Superior temporal gyrus (tissue), 1 donor: Measurements from ENCODE around the gene AKR1C2.
"Not testable (repeated sequence)": the region's sequence is repeated elsewhere in the genome, so short reads cannot be mapped to it uniquely, and the experiment has no call there.

ENCODE experiments used
- DNase-seq: peaks from one replicate; pipeline ENCODE4 v3.0.0-alpha.2; 2016; ENCODE audit errors: extremely low spot score

The AKR1C2 gene

DNA sequence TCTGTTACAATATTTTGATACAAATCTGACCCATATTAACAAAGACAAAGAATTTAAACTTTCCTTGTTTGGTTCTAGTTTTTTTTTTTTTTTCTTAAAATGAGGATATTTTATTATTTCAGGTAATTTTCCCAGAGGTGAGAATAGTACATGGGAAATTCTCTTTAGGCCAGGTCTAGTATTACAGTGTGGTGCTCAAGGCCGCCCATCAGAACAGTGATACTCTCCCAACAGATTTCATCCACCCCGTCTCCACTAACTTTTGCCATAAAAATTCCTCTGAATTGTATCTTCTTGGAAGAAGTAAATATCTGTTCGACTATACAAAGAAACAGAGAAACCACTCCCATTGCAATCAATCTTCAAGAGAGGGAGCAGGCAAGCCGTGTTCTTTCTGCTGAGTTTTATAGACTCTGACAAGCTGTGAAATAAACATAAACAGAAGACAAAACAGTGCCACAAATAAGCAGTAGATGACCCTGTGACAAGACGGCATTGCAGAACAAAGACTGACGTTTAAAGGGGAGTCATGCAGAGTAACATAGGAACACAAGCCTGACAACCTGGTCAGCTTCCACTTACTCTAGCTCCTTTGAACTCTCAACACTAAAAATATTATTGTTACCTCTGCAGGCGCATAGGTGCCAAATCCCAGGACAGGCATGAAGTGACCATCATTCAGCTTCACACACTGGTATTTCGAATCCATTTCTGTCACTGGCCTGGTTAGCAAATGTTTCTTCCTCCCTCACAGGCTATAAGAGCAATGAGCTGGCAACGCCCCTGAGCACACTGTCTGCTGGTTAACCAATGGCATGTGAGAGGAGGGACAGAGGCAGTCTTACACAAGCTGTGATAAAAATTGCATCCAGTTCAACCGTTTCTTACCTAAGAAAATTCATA lies at the start of gene AKR1C2:
AKR1C2 (minus strand) TSS at position 731 of the 903 bp plus-strand sequence; CDS start at position 709, 22 bp downstream.
- not testable (repeated sequence) for DNase-seq

DNA sequence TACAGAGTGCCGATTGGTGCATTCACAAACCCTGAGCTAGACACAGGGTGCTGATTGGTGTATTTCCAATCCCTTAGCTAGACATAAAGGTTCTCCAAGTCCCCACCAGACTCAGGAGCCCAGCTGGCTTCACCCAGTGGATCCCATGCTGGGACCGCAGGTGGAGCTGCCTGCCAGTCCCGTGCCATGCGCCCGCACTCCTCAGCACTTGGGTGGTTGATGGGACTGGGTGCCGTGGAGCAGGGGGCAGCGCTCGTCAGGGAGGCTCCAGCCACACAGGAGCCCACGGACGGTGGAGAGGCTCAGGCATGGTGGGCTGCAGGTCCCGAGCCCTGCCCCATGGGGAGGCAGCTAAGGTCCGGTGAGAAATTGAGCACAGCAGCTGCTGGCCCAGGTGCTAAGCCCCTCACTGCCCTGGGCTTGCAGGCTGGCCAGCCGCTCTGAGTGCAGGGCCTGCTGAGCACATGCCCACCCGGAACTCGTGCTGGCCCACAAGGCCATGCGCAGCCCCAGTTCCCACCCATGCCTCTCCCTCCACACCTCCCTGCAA lies 49.4 kb upstream of the AKR1C2 start:
- DNase-seq = not testable (repeated sequence)

DNA sequence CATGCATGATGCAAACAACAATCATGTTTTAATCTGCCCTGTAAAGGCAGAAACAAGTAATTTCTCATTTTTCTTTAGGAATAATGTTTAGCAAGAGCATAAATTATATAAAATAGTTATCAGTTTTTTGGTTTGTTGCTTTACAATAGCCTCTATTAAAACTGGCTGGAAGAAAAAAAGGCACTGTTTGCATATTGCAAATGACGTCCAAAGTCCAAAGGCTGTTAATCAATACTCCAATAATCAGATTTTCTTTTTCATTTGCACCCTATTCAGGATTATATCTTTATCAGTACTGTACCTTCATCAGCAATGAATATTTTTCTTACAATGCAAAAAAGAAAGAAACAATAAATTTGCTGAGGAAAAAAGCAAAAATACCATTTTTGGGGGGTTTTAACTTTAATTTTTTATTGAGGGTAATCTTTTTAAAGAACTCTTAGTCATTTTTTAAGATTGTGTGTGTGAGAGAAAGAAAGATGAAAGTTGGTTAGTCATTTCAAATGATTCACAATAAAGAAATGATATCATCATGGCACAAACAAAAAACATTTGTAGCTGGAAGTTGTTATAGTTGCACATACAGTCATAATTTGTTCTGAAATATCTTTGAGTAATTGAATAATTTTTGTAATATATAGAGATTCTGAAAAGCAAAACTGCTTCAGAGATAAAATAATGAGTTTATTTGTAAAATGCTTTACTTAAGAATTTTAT lies 44.4 kb upstream of the AKR1C2 start:
- DNase-seq = no peak

GRCh38 chr10:5047055-5047454 lies 43.4 kb upstream of the AKR1C2 start:
- not testable (repeated sequence) for DNase-seq

DNA sequence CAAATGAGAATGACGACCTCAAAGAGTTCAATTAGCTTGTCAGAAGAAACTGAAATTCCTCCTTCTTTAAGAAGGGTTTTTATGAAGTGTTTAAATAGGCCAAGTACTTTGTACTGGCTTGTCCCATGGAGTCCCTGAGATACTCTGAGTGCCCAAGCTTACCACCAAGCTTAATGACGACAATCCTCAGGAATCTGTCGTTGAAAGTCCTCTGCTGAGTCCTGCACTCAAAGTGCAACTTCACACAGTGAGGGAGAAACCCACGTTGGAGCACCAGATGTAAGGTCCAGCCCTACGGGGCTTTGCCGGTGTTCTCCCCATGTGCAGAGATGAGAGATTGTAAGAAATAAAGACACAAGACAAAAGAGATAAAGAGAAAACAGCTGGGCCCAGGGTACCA lies 42.8 kb upstream of the AKR1C2 start:
- no peak for DNase-seq

DNA sequence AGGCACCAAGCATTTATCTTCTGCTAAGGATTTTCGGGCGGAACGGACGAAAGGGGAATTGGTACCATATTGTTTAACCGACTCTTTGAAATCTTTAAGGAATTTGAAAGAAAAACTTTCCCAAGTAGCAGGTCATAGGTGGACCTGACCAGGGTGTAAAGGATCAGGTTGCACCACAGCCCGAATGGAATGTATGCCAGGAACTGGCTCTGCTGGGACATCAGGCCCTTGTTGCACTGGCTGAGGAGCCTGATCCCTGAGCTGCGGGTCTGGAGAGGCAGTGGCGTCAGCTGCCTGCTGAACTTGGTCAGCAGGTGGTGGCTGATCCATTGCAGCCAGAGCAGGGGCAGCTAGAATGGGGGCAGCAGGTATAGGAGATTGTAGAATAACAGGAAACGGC lies 41.4 kb upstream of the AKR1C2 start:
- DNase-seq = no peak

DNA sequence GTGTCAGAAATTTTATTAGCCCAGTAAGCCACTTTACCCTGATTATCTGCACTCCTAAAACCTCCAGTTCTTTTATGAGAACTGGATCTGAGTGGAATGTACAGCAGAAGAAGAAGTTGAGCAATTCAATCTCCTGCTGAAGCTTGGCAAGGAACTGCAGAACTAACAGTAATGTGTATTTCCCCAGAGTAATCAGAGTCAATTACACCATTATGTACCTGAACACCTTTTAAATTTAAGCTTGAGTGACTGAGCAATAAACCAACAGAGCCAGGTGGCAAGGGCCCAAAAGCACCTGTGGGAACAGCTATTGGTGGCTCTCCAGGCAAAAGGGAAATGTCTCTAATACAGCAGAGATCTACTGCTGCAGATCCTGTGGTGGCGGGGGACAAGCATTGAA lies 40.1 kb upstream of the AKR1C2 start:
- no peak for DNase-seq

GRCh38 chr10:5042922-5043321 lies 39.3 kb upstream of the AKR1C2 start:
- no peak for DNase-seq

DNA sequence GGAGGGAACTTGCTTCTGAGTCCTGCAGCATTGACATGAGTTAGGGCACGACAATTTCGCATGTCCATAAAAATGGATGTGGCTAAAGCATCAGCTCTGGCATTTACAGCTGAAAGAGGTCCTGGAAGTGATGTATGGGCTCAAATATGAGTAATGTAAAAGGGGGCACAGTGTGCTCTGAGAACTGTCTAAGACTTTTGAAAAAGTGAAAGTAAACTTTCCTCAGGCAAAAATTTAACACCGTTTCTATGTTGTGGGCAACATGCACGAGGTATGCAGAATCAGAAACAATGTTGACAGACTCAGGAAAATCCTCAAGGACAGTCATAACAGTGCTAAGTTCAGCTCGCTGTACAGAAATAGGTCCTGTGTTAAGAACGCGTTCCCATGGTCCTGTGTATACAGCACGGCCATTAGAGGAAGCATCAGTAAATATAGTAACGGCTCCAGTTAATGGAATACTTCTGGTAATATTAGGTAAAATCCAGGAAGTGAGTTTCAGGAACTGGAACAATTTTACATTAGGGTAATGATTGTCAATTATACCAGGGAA lies 37.9 kb upstream of the AKR1C2 start:
- no peak for DNase-seq

DNA sequence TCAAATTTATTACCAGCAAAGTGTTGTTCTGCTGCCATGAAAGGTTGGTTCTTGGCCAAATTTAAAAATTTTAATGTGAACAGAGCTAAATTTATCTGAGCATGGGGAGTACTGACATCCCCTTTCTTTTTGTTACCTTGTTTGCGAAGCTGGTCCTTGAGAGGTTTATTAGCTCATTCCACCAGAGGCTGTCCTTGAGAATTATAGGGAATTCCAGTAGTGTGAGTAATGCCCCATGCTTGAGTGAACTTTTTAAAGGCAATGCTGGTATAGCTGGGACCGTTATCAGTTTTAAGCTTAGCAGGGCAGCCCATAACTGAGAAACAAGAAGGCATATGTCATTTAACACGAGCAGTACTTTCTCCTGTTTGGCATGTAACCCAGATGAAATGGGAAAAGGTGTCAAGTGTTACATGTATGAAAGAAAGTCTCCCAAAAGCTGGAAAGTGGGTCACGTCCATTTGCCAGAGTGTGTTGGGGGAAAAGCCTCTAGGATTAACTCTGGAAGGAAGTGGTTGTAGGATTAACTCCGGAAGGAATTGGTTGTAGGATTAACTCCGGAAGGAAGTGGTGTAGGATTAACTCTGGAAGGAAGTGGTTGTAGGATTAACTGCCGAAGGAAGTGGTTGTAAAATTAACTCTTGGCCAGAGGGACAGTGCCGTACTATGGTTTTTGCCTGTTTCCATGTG lies 37.3 kb upstream of the AKR1C2 start:
- no peak for DNase-seq

GRCh38 chr10:5040010-5040673 lies 36.5 kb upstream of the AKR1C2 start:
- no peak for DNase-seq

- DNase-seq = no peak
Observed at GRCh38 chr10:5038733-5039132, 35.1 kb upstream of the AKR1C2 start.

DNA sequence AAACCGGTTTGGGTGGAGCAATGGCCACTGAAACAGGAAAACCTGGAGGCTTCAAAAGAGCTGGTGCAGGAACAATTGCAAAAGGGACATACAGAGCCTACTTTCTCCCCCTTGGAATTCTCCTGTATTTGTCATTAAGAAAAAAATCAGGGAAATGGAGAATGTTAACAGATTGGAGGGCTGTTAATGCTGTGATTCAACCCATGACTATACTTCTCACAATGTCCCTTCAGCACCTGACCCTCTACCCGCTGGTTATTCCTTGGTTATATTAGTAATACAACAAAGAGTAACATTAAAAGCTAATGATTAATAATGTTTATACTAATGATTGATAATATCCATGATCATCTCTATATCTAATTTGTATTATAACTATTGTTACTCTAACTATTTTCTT lies 34.4 kb upstream of the AKR1C2 start:
- no peak for DNase-seq

GRCh38 chr10:5036511-5036910 lies 32.9 kb upstream of the AKR1C2 start:
- DNase-seq = no peak

DNA sequence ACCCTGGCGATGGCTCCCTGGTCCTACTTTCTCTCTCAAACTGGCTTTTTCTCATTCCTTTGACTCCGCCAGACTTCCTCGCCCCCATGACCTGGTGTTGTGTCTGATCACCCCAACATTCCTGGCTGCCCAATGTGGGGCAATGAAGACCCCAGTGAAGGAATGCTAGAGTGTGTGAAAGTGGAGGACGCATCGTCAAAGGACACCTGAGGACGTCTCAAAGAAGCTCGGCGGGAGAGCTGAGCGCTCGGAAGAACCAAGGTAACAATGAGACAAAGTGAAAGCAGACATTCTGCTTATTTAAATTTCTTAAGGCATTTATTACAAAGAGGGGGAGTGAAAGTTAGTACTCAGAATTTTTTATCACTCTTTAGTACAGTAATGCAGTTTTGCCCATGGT lies 31.7 kb upstream of the AKR1C2 start:
- DNase-seq = no peak

DNA sequence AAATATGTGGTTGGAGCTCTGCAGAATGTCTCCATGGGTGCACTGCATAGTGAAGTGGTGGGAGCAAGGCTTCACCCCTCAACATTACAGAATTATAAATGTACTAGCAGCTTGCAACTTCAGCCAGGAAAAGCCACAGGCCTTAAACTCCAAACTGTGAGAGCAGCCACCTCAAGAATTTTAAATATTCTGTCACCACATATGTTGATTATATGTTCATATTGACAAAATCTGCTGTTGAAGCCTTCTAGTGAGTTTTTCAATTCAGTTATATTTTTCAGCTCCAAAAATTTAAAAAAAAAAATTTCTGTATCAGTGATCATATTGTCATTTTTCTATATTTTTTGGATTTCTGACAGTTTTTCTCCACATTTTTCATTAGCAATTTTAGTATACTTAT lies 30.9 kb upstream of the AKR1C2 start:
- DNase-seq = no peak

- no peak for DNase-seq
Observed at GRCh38 chr10:5033061-5033778, 29.6 kb upstream of the AKR1C2 start.

- DNase-seq = not testable (repeated sequence)
Observed at GRCh38 chr10:5032444-5032843, 28.8 kb upstream of the AKR1C2 start.

- DNase-seq = not testable (repeated sequence)
Observed at GRCh38 chr10:5031588-5031987, 27.9 kb upstream of the AKR1C2 start.

DNA sequence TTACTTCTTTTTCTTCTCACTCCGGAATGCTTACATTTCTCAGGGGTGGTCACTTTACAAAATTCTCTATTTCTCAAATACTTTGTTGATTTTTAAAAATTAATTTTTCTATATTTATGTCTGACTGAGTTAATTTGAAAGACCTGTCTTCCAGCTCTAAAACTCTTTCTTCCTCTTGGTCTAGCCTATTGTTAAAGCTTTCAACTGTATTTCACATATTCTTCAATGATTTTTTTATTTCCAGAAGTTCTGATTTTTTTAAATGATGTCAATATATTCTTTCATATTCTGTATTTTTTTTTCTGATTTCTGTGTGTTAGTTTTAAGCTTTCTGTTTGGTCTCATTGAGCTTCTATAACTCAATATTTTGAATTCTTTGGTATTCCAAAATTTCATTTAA lies 27.3 kb upstream of the AKR1C2 start:
- DNase-seq = no peak
